GM19395 (cell line): Measurements from ENCODE around the gene ADAM17.
A peak's percentile ranks its signal among the peaks of the same experiment; 100 is the strongest.
"Not testable (repeated sequence)": the region's sequence is repeated elsewhere in the genome, so short reads cannot be mapped to it uniquely, and the experiment has no call there.

ENCODE experiments used
- ATAC-seq: cut with Tn5 transposase; IDR thresholded peaks from one replicate; pipeline ENCODE4 v1.9.1; 2021; ENCODE audit warnings: mild to moderate bottlenecking, moderate library complexity; ENCODE audit not compliant: unreplicated experiment

The ADAM17 gene

DNA sequence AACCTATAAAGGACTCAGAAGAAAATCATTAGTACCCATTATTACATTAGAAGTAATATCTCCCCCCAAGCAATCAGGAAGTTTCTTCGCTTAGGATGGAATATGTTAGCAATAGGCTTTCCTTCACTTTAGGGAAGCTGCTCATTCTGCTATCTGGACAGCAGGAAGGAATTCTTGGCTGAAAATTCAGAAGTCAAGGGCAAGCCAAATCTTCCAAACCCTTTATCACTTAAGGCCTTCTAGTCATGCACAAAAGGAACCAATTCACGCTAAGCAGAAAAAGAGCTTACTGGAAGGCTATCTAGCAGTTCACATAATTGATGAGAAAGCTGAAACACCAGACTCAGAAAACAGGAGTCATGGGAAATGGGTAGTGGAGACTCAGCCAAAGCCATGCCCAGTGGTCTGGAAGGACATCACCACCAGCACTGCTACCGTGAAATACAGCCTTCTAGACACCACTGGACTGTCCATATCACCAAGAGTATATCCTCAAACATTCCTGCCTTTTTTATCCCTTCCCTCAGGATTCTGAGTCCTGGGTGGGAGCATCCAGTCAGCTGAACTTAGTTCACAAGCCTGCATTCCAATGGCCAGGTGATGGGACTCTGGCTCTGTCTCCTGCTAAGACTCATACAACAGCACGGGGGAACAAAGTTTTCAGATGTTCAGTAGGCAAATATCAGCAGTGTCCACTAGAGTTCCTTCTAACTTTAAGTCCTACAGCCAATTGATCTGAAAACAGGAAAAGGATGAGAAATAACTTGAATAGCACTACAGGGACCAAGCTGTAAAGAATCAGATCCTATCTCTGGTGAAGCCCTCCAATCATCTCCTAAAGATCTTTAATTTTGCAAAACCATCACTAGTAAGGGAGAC, 14.8 kb upstream of the ADAM17 start:
- no peak for ATAC-seq

DNA sequence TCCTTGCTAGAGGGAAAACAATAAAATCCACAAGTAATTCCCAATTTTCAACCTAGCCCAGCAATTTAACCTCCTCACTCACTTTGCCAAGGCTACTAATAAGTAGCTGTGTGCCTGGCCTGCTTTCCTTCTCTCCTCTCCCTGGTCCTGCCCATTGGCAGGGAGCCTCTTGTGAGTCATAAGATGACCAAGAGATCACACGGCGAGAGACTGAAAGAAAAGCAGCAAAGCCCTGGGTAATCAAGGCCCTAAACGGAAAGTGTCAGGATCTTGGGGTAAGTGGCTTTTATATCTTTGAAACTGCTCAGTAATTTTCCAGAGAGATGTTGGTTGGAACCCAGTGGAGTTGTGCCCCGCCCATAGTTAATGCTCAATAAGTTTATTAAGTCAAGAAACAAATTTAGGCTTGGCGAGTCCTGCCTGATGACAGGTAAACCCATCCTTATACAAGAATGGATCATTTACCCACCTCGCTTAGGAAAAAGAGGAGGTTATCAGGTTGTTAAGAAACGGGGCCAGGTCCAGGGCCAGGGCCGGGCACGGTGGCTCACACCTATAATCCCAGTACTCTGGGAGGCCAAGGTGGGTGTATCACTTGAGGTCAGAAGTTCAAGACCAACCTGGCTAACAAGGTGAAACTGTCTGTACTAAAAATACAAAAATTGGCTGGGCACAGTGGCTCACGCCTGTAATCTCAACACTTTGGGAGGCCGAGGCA, 10.0 kb upstream of the ADAM17 start:
- no peak for ATAC-seq

DNA sequence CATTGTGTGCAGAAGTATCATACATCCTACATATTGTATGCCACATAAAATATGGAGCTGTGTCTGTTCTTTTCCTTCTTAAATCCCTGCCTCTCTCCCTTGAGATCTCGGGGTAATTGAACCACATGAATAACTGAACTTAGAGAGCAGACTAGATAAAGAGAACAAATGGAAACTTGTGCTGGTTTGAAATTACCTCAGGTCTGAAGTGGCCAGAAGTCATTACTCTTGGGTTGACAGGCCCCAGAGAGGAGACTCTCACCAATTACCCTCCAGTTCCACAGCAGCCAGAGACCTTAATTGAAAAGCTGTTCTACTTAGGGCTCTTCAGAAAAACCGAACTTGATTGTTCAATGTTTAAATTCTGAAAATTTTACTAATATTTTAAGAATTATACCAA, 5.0 kb upstream of the ADAM17 start:
- ATAC-seq, result no peak

DNA sequence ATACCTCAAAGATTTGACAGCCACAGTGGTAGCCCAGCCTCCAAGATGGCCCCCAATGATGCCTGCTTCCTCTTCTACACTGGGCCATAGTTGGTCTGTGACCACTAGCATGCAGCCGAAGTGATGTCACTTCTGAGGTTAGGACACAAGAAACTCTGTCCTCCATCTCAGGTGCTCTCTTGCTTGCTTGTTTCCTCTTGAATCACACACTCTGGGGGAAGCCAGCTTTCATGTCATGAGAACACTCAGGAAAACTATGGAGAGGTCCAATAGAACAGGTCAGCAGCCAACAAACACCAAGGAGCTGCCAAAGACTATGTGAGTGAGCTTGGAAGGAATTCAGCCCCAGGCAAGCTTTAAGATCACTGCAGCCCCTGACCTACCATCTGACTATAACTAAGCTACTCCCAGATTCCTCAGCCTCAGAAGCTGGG, 3.3 kb upstream of the ADAM17 start:
- ATAC-seq, result no peak

DNA sequence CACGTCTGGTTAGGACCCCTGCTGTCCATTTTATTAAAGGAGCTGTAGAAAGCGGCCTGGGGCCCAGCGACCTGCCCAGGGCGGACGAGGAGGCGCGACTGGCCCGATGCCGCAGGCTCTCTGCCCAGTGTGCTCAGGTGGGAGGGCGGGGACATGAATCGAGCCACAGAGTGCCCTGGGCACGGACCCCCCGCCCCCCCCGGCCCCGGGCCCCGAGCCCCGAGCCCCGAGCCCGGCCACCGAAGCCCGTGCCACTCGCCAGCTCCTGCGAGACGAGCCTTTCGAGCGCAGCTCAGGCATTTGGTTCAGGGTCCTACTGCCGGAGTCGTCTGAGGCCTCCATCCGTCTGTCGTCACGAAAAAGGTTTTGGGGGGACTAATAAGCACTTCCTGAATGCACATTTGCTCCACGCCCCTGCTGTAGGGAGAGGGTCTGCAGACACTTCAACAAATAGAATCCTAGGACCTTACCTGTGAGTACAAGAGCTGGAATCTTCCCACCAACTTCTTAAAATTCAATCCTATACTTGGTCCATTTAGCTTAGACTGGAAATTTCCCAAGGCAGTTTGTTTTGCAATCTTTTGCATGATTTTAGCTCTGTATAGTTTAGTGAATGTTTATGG, 602 bp upstream of the ADAM17 start:
- ATAC-seq, result peak; percentile 30

DNA sequence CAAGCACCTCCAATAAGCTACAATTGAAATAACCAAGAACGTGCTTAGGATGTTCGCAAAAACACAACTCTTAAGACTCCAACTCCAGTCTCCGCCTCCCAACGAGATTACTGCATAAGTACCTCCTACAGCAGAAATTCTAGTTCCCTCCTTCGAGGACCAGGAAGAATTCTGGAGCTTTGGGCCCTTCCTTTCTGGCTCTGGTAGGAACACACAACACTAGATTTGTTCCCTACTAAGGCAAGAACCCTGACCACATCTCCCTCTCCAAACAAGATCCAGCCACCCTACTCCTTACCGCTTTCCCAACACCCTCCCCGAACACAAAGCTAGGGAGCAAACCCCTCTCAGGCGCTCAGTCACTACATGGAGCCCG, 721 bp downstream of the ADAM17 start:
- ATAC-seq, result no peak

DNA sequence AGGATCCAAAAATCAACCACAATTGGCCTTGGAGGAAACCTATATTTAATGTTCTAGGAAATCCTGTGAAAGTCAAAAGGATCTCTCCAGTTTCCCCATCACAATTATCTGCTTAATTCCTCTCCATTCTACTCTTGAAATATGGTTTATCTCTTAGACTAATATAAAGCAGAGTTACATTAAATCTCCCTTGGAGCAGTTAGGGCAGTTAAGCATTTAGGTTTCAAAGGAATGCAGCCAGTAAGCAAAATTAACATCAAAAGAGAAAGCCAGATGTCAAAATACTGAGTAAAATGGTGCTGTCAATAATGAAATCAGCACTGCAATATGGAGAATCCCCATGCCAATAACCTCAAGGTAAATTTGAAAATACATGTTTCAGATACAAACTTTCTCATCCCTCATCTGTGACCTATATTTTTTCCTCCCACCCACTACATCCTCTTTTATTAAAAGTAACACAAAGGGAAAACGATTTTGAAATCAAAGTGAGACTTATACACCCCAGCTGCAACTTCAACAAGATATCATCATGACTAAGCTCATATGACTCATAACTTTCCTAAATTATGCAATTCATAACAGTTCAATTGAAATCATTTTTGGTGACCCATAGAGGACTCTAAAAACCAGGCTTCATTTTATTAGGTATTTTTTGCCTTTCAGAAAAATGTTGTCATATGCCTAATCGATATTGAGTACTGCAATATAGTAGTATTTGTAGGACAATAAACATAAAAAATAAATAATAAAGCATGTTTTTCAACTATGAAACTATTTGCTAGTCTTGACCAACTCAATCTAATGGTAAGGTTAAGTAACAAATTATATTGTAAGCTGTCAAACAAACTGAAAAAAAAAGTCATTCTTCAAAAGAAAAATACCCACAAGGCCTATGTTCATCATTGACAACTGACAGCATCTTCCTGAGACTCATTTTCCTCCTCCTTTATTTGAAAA, 3.1 kb downstream of the ADAM17 start:
- ATAC-seq, result no peak

DNA sequence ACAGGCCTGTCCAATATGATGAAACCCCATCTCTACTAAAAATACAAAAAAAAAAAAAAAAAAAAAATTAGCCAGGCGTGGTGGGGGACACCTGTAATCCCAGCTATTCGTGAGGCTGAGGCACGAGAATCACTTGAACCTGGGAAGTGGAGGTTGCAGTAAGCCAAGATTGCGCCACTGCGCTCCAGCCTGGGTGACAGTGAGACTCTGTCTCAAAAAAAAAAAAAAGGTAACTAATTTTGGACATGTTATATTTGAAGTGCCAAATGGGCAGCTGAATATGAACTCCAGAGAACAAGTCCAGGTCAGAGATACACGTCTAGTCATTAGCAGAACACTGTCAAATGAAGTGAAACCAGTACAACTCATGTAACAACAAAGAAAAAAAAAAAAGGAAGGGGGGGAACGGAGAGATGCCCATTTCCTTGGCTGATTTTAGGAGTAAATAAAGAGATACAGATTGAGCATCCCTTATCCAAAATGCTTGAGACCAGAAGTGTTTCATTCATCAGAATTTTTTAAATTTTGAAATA, 4.7 kb downstream of the ADAM17 start:
- ATAC-seq, result not testable (repeated sequence)

DNA sequence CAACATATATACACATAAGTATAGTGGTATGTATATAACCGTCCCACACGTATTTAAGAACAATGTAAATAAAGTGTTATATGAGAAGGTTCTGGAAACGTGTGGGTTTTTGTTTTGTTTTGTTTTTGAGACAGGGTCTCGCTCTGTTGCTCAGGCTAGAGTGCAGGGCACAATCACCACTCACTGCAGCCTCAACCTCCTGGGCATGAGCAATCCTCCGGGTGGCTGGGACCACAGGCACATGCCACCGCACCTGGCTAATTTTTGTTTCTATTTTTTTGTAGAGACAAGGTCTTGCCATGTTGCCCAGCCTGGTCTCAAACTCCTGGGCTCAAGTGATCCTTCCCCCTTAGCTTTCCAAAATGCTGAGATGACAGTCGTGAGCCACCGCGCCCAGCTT, 6.2 kb downstream of the ADAM17 start:
- no peak for ATAC-seq

DNA sequence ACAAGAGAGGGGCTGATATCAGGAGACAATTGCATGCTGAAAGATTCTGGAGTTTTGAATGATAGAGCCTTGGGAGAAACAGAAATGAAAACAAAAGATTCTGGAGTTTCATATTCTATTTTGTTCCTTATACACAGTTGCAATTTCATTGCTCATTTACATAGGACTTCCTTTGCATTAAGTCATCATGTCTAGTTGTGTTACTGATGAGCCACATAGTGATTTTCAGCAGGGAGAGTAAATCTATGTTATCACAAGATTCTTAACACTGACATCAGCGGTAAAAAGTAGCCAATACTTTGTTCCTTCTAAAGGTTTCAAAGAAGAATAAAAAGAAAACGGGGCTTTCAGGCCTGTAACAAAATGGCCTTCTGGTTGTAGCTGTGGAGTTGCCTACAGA, 7.1 kb downstream of the ADAM17 start:
- ATAC-seq, result peak; percentile 60

DNA sequence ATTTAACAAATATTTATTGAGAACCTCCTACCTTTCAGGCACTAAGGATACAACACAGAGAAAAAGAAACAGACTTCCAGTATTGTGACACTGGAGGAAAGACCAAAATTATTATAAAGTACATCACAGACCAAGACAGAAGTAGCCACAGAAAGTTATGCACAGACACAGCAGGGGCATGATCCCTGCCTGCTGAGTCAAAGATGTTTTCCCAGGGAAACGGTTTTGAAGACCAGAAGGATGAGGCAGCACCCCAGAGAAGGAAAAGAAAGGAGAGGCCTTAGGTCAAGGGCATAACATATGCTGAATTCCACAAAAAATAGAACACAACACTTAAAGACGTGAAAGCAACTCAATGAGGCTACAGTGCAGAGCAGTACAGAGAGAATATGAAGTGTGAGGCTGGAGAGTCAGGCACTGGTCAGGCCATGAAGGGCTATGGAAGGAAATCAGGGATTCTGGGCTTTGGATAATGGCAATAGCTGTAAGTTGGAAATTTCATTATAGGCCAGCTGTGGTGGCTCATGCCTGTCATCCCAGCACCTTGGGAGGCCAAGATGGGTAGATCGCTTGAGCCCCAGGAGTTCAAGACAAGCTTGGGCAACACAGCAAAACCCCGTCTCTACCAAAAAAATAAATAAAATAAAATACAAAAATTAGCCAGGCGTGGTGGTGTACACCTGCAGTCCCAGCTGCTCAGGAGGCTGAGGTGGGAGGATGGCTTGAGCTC, 8.2 kb downstream of the ADAM17 start:
- ATAC-seq, result no peak

DNA sequence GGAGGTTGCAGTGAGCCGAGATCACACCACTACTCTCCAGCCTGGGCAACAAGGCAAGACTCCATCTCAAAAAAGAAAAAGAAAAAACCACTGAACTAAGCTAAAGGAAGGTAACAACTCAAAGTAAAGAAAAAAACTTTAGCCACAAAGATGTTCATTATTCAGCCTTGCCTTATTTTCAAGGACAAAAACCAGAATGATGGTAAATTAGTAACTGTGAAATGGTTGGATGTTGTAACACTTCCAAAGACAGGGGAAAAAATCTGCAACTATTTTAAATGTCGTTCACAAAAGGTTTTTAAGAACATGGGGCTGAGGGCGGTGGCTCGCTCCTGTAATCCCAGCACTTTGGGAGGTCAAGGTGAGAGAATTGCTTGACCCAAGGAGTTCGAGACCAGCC, 10.1 kb downstream of the ADAM17 start:
- no peak for ATAC-seq

DNA sequence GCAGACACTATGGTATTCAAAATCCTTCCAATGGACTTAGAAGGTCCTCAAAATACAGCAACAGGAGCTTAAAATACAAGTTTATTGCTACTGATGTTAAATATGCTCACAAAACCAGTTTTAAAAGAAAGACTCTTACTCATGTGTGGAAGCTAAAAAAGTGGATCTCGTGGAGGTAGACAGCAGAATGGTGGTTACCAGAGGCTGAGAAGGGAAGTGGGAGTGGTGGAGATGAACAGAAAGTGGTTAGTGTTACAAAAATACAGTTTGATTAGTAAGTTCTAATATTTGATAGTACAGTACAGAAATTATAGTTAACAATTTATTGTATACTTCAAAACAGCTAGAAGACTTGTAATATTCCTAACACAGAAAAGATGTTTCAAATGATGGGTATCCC, 12.1 kb downstream of the ADAM17 start:
- ATAC-seq, result no peak

DNA sequence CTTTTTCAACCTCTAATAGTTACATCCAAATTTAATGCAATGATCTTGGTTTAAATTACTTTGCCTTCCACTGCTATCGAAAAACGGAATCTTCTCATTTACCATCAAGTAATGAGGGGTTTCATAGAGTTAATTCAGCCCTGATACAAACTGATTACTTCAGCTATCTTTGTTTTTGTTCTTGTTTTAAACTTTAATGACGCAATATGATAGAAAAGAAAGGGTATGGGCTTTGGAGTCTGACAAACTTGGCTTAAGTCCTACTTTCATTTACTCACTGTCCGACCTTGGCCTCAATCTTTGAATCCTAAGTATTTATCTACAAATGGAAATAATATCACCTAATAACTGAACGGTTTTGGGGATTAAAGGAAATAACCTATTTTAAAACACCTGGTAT, 16.1 kb downstream of the ADAM17 start:
- ATAC-seq, result no peak

DNA sequence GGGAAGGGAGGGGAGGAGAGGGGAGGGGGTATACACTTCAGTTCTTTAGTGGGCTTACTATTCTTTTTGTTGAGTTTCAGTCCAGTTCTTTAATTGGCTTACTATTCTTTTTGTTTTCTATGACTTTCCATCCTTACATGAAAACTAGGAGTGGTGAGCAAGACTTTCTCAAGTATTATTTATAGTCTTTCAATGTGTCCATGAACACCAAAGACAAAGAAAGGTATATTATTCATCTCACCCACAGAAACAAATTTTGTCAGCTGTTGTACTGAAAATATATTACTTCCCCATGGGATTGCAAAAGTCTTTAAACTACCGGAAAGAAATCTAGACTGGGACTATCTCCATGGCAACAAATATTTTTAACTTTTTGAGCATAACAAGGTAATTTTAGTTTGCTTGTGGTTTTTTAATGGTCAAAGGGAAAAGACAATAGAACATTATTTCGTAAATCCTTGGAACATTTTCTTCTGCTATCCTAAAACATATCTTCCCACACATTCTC, 17.6 kb downstream of the ADAM17 start:
- no peak for ATAC-seq

DNA sequence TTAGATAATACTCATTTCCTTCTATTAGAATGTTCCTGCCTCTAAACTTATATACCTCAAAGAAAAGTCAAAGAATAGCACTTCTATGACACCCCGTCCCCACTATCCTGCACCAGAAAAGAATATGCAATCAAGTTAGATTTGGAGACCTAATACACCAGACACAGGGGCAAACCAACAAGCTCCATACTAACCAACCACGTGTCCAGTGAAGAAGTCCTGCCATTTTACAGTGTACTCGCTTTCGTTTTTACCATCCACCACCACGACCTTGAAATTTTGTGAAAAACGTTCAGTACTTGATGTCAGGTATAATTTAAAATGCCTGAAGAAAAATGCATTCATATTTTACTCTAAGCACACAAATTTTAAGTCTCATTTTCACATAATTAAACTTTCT, 19.1 kb downstream of the ADAM17 start:
- no peak for ATAC-seq

DNA sequence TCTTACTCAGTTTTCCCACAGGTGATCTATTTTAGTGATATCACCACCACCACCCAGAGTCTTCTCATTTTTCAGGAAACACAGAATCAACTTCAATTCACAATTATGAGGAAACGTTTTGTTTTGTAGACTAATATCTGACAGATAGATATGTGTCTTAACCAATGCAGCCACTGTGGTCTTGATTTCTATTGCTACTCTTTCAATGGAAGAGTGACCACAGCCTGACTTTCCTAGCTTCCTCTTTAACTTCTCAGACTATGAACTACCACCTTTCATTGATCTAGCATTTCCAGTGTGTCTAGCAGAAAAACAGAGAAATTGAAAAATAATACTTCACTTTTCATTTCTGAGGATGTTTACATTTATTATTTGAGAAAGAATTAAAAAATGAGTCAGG, 20.5 kb downstream of the ADAM17 start:
- ATAC-seq, result no peak

DNA sequence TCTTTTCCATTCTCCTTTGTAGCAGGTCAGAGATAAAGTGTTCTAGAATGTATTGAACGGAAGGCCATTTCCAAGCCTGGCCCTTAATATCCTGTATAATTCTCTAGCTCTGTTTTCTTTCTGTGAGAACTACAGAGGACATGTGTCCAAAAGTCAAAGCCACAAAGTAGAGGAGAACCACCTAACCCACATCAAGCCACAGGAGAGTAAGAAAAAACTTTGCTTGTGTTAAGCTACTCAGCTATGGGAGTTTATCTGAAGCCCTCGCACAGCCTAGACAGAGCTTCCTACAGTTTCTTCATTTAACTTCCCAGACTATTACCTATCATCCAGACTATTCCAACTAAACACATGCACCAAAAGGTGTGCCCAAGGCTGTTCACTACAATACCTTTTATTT, 22.0 kb downstream of the ADAM17 start:
- ATAC-seq, result no peak

DNA sequence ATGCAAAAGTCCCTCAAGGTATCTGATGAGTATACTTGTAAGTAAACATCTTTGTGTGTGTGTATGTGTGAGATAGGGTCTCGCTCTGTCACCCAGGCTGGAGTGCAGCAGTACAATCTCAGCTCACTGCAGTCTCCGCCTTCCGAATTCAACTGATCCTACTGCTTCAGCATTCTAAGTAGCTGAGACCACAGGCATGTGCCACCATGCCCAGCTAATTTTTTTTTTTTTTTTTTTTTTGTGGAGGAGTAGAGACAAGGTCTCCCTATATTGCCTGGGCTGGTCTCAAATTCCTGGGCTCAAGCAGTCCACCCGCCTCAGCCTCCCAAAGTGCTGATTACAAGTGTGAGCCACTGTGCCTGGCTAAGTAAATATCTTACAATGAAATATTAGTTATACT, 23.2 kb downstream of the ADAM17 start:
- ATAC-seq, result no peak
